Stimulated activated CD8-positive, alpha-beta memory T cell treated with anti-CD3 and anti-CD28 coated beads, Interleukin-7, amount 100 ng/mL, for 1 hour (primary cell): ENCODE data around the gene OAS2.

ENCODE experiments used
- DNase-seq, 2 donors: peaks; one replicate each; pipeline ENCODE4 v3.0.0-alpha.2; 2020; ENCODE audit warnings: low read depth in 2 of 2

The OAS2 gene

GRCh38 chr12:113058553-113058952 is 80.2 kb downstream of the OAS2 start:
- no peak for DNase-seq

GRCh38 chr12:113059071-113059595 is 80.8 kb downstream of the OAS2 start:
- no peak for DNase-seq

GRCh38 chr12:113060336-113060960 is 82.1 kb downstream of the OAS2 start:
- DNase-seq, result no peak

GRCh38 chr12:113061061-113061694 is 82.9 kb downstream of the OAS2 start:
- DNase-seq, result no peak
